HEK293 (cell line): ENCODE measurements around the gene RETREG2.

ENCODE experiments used
- CTCF ChIA-PET: fragments of 350-600 bp; formaldehyde crosslinking; extraction: SDS; loops from one replicate; lab custom pipeline; 2021; ENCODE audit warnings: antibody characterized with exemption; lab: Yijun Ruan, JAX
- POLR2A ChIA-PET: fragments of 300-600 bp; formaldehyde crosslinking; extraction: SDS; loops from one replicate; lab custom pipeline; 2020; ENCODE audit warnings: antibody characterized with exemption, inconsistent platforms; lab: Yijun Ruan, JAX
- H3K27ac ChIP-seq: fragments of 200-500 bp; sonication (Bioruptor generic); 2 replicates; pipeline ENCODE4 v1.5.1; 2014; ENCODE audit warnings: low read depth, low read length, control low read depth, inconsistent platforms; ENCODE audit errors: extremely low read depth
- H3K36me3 ChIP-seq, 2 experiments: fragments of 200-500 bp in 1 of 2; sonication (Bioruptor generic) in 1 of 2; 1 replicate in 1 of 2; 2 replicates in 1 of 2; pipeline ENCODE4 v1.5.1; 2014 to 2017; ENCODE audit warnings: inconsistent platforms in 2 of 2, low read length in 2 of 2; ENCODE audit not compliant: control insufficient read depth in 2 of 2, insufficient read depth in 1 of 2
- H3K4me1 ChIP-seq: fragments of 200-500 bp; sonication (Bioruptor generic); 2 replicates; pipeline ENCODE4 v1.5.1; 2014; ENCODE audit warnings: mild to moderate bottlenecking, low read length, inconsistent platforms; ENCODE audit not compliant: control insufficient read depth, insufficient read depth
- H3K4me3 ChIP-seq: 2 replicates; pipeline ENCODE4 v1.5.1; 2011; ENCODE audit warnings: low read depth, mild to moderate bottlenecking, control low read depth, low read length, moderate library complexity
- H3K9me3 ChIP-seq: fragments of 200-500 bp; sonication (Bioruptor generic); 2 replicates; pipeline ENCODE4 v1.5.1; 2014; ENCODE audit warnings: low read depth, low read length, inconsistent platforms; ENCODE audit not compliant: control insufficient read depth, insufficient read depth
- GLI2 ChIP-seq: fragments of 450-650 bp; formaldehyde crosslinking; IDR thresholded peaks from 2 replicates; pipeline ENCODE4; 2017; ENCODE audit warnings: missing biosample characterization, missing genetic modification characterization, low read depth, borderline replicate concordance
- MZF1 ChIP-seq: fragments of 450-650 bp; formaldehyde crosslinking; IDR thresholded peaks from 2 replicates; pipeline ENCODE4 v1.5.1; 2017; ENCODE audit warnings: missing biosample characterization, missing genetic modification characterization, borderline replicate concordance
- REPIN1 ChIP-seq: fragments of 450-650 bp; formaldehyde crosslinking; IDR thresholded peaks from 2 replicates; pipeline ENCODE4 v1.5.1; 2017; ENCODE audit warnings: missing biosample characterization, missing genetic modification characterization, low read depth
- SP7 ChIP-seq: fragments of 450-650 bp; formaldehyde crosslinking; IDR thresholded peaks from 2 replicates; pipeline ENCODE4 v1.5.1; 2016; ENCODE audit warnings: missing biosample characterization, missing genetic modification characterization
- ZFHX2 ChIP-seq: fragments of 450-650 bp; formaldehyde crosslinking; conservative IDR thresholded peaks from 2 replicates; pipeline ENCODE4 v1.5.1; 2016; ENCODE audit warnings: missing biosample characterization, missing genetic modification characterization
- ZFP37 ChIP-seq: fragments of 450-650 bp; formaldehyde crosslinking; IDR thresholded peaks from 2 replicates; pipeline ENCODE4 v1.5.1; 2016; ENCODE audit warnings: missing biosample characterization, missing genetic modification characterization
- ZNF132 ChIP-seq: fragments of 450-650 bp; formaldehyde crosslinking; IDR thresholded peaks from 2 replicates; pipeline ENCODE4 v1.5.1; 2017; ENCODE audit warnings: missing biosample characterization, missing genetic modification characterization, borderline replicate concordance
- ZNF19 ChIP-seq: fragments of 450-650 bp; formaldehyde crosslinking; IDR thresholded peaks from 2 replicates; pipeline ENCODE4; 2016; ENCODE audit warnings: missing biosample characterization, missing genetic modification characterization, low read depth
- ZNF223 ChIP-seq: fragments of 450-650 bp; formaldehyde crosslinking; IDR thresholded peaks from 2 replicates; pipeline ENCODE4 v1.5.1; 2016; ENCODE audit warnings: missing biosample characterization, missing genetic modification characterization
- ZNF354C ChIP-seq: fragments of 450-650 bp; formaldehyde crosslinking; IDR thresholded peaks from 2 replicates; pipeline ENCODE4 v1.5.1; 2016; ENCODE audit warnings: missing biosample characterization, missing genetic modification characterization, low read depth, borderline replicate concordance
- ZNF394 ChIP-seq: fragments of 450-650 bp; formaldehyde crosslinking; IDR thresholded peaks from 2 replicates; pipeline ENCODE4 v1.5.1; 2016; ENCODE audit warnings: missing biosample characterization, missing genetic modification characterization, mild to moderate bottlenecking, moderate library complexity, borderline replicate concordance
- ZNF548 ChIP-seq: fragments of 450-650 bp; formaldehyde crosslinking; IDR thresholded peaks from 2 replicates; pipeline ENCODE4 v1.5.1; 2016; ENCODE audit warnings: missing biosample characterization, missing genetic modification characterization
- ZNF549 ChIP-seq: fragments of 450-650 bp; IDR thresholded peaks from 2 replicates; pipeline ENCODE4 v1.5.1; 2018; ENCODE audit warnings: missing biosample characterization, missing genetic modification characterization, mild to moderate bottlenecking, inconsistent platforms, moderate library complexity
- ZNF600 ChIP-seq: fragments of 450-650 bp; formaldehyde crosslinking; IDR thresholded peaks from 2 replicates; pipeline ENCODE4 v1.5.1; 2016; ENCODE audit warnings: missing biosample characterization, missing genetic modification characterization
- ZNF629 ChIP-seq: fragments of 450-650 bp; formaldehyde crosslinking; IDR thresholded peaks from 2 replicates; pipeline ENCODE4 v1.5.1; 2017; ENCODE audit warnings: missing biosample characterization, missing genetic modification characterization
- ZNF639 ChIP-seq: fragments of 450-650 bp; formaldehyde crosslinking; IDR thresholded peaks from 2 replicates; pipeline ENCODE4 v1.5.1; 2016; ENCODE audit warnings: missing biosample characterization, missing genetic modification characterization
- ZNF654 ChIP-seq: fragments of 450-650 bp; formaldehyde crosslinking; IDR thresholded peaks from 2 replicates; pipeline ENCODE4 v1.5.1; 2016; ENCODE audit warnings: low read depth, missing biosample characterization, missing genetic modification characterization
- ZNF677 ChIP-seq: fragments of 450-650 bp; IDR thresholded peaks from 2 replicates; pipeline ENCODE4 v1.5.0; 2018; ENCODE audit warnings: missing biosample characterization, mild to moderate bottlenecking, missing genetic modification characterization, moderate library complexity
- ZNF701 ChIP-seq: fragments of 450-650 bp; formaldehyde crosslinking; IDR thresholded peaks from 2 replicates; pipeline ENCODE4 v1.5.1; 2016; ENCODE audit warnings: missing biosample characterization, missing genetic modification characterization
- ZNF777 ChIP-seq: fragments of 450-650 bp; formaldehyde crosslinking; IDR thresholded peaks from 2 replicates; pipeline ENCODE4 v1.5.1; 2017; ENCODE audit warnings: missing biosample characterization, missing genetic modification characterization, borderline replicate concordance
- ZXDB ChIP-seq: fragments of 450-650 bp; formaldehyde crosslinking; IDR thresholded peaks from 2 replicates; pipeline ENCODE4 v1.5.1; 2016; ENCODE audit warnings: missing biosample characterization, missing genetic modification characterization
- TF ChIP-seq, protein P1 (sequence below): fragments of 450-650 bp; formaldehyde crosslinking; IDR thresholded peaks from 2 replicates; pipeline ENCODE4 v1.5.1; 2016; ENCODE audit warnings: missing biosample characterization, missing genetic modification characterization
- TF ChIP-seq, protein P2 (sequence below): fragments of 450-650 bp; formaldehyde crosslinking; IDR thresholded peaks from 2 replicates; pipeline ENCODE4 v1.5.1; 2016; ENCODE audit warnings: missing biosample characterization, missing genetic modification characterization, borderline replicate concordance

The RETREG2 gene

DNA sequence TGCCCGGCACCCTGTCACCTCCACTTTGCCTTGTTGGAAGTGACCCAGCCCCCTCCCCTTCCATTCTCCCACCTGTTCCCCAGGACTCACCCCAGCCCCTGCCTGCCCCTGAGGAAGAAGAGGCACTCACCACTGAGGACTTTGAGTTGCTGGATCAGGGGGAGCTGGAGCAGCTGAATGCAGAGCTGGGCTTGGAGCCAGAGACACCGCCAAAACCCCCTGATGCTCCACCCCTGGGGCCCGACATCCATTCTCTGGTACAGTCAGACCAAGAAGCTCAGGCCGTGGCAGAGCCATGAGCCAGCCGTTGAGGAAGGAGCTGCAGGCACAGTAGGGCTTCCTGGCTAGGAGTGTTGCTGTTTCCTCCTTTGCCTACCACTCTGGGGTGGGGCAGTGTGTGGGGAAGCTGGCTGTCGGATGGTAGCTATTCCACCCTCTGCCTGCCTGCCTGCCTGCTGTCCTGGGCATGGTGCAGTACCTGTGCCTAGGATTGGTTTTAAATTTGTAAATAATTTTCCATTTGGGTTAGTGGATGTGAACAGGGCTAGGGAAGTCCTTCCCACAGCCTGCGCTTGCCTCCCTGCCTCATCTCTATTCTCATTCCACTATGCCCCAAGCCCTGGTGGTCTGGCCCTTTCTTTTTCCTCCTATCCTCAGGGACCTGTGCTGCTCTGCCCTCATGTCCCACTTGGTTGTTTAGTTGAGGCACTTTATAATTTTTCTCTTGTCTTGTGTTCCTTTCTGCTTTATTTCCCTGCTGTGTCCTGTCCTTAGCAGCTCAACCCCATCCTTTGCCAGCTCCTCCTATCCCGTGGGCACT, 4.5 kb downstream of the RETREG2 start:
- CTCF ChIA-PET = interaction anchor here (0.7 to 1.7 kb wide), 4 partner anchors 11 to 378 kb away, joined by 3 to 6 read pairs (median 3); no protein-coding TSS in a partner anchor
- Histone ChIP-seq H3K9me3 (no peaks in the 10 kb centered on the region), H3K36me3 (peaks cover 0 to 60% of the 10 kb centered on the region in 2 experiments; a peak in 2 of 3 replicates), H3K4me3 (no peak overlapping the region), H3K4me1 (peaks cover 2% of the 10 kb centered on the region; the same call in 1 of the 2 replicates), H3K27ac (no peak overlapping the region)
- POLR2A ChIA-PET = interaction anchor here (4.6 kb wide), 1 partner anchor 24 kb away, joined by 14 read pairs; the partner anchor contains the start of gene ZFAND2B
- TF ChIP-seq, protein P1, sequence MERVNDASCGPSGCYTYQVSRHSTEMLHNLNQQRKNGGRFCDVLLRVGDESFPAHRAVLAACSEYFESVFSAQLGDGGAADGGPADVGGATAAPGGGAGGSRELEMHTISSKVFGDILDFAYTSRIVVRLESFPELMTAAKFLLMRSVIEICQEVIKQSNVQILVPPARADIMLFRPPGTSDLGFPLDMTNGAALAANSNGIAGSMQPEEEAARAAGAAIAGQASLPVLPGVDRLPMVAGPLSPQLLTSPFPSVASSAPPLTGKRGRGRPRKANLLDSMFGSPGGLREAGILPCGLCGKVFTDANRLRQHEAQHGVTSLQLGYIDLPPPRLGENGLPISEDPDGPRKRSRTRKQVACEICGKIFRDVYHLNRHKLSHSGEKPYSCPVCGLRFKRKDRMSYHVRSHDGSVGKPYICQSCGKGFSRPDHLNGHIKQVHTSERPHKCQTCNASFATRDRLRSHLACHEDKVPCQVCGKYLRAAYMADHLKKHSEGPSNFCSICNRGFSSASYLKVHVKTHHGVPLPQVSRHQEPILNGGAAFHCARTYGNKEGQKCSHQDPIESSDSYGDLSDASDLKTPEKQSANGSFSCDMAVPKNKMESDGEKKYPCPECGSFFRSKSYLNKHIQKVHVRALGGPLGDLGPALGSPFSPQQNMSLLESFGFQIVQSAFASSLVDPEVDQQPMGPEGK (tag by site-specific recombination) = no peak
- no peak for TF ChIP-seq ZNF548 (tag by site-specific recombination)
- TF ChIP-seq ZFHX2 (tag by site-specific recombination) = no peak
- no peak for TF ChIP-seq ZNF223 (tag by site-specific recombination)
- TF ChIP-seq ZNF354C (tag by site-specific recombination) = no peak
- TF ChIP-seq GLI2 (tag by site-specific recombination) = no peak
- no peak for TF ChIP-seq ZNF639
- TF ChIP-seq ZNF701 = no peak
- TF ChIP-seq ZNF629 (tag by site-specific recombination) = no peak
- TF ChIP-seq ZNF132 (tag by site-specific recombination) = no peak

DNA sequence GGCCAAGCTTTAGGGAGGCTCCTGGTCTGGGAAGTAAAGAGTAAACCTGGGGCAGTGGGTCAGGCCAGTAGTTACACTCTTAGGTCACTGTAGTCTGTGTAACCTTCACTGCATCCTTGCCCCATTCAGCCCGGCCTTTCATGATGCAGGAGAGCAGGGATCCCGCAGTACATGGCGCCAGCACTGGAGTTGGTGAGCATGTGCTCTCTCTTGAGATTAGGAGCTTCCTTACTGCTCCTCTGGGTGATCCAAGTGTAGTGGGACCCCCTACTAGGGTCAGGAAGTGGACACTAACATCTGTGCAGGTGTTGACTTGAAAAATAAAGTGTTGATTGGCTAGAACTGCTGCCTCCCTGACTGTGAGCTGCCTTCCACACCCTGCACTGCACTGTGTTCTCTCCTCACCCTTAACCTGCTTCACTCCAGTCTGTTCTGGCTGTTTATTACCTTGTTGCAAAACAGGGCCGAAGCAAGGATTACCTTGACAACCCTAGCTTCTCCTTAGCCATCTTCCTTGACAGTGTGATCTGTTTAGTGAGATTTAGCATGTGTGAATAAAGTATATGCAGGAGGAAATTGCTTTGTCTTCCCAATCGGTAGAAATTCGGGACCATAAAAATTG, 5.2 kb downstream of the RETREG2 start:
- H3K27ac ChIP-seq = no peak overlapping the region
- POLR2A ChIA-PET = interaction anchor here (4.6 kb wide), 1 partner anchor 23 kb away, joined by 14 read pairs; the partner anchor contains the start of gene ZFAND2B
- TF ChIP-seq SP7 (tag by site-specific recombination) = no peak
- no peak for TF ChIP-seq REPIN1
- TF ChIP-seq, all 188 proteins: peak for 0
- H3K4me3 ChIP-seq = no peak overlapping the region
- H3K4me1 ChIP-seq = peaks cover 2% of the 10 kb centered on the region; the same call in 1 of the 2 replicates
- no peaks in the 10 kb centered on the region for H3K9me3 ChIP-seq
- CTCF ChIA-PET = interaction anchor here (0.7 to 1.7 kb wide), 4 partner anchors 10 to 377 kb away, joined by 3 to 6 read pairs (median 3); no protein-coding TSS in a partner anchor
- H3K36me3 ChIP-seq = peaks cover 0 to 60% of the 10 kb centered on the region in 2 experiments; a peak in 2 of 3 replicates

GRCh38 chr2:219184121-219184520, 6.0 kb downstream of the RETREG2 start:
- ChIA-PET POLR2A (interaction anchor here (0.7 kb wide), 1 partner anchor 46 kb away, joined by 5 read pairs; no protein-coding TSS in a partner anchor), CTCF (interaction anchor here (0.9 kb wide), 1 partner anchor 9 kb away, joined by 4 read pairs; no protein-coding TSS in a partner anchor)
- H3K36me3 ChIP-seq = peaks cover 0 to 60% of the 10 kb centered on the region in 2 experiments; a peak in 2 of 3 replicates
- TF ChIP-seq ZNF654 (tag by site-specific recombination) = no peak
- TF ChIP-seq ZNF677 = no peak
- no peak for TF ChIP-seq MZF1
- no peak for TF ChIP-seq ZNF549
- TF ChIP-seq ZXDB = no peak
- TF ChIP-seq ZFP37 (tag by site-specific recombination) = no peak
- TF ChIP-seq ZNF394 (tag by site-specific recombination) = no peak
- TF ChIP-seq ZNF19 (tag by site-specific recombination) = no peak
- TF ChIP-seq, protein P2, sequence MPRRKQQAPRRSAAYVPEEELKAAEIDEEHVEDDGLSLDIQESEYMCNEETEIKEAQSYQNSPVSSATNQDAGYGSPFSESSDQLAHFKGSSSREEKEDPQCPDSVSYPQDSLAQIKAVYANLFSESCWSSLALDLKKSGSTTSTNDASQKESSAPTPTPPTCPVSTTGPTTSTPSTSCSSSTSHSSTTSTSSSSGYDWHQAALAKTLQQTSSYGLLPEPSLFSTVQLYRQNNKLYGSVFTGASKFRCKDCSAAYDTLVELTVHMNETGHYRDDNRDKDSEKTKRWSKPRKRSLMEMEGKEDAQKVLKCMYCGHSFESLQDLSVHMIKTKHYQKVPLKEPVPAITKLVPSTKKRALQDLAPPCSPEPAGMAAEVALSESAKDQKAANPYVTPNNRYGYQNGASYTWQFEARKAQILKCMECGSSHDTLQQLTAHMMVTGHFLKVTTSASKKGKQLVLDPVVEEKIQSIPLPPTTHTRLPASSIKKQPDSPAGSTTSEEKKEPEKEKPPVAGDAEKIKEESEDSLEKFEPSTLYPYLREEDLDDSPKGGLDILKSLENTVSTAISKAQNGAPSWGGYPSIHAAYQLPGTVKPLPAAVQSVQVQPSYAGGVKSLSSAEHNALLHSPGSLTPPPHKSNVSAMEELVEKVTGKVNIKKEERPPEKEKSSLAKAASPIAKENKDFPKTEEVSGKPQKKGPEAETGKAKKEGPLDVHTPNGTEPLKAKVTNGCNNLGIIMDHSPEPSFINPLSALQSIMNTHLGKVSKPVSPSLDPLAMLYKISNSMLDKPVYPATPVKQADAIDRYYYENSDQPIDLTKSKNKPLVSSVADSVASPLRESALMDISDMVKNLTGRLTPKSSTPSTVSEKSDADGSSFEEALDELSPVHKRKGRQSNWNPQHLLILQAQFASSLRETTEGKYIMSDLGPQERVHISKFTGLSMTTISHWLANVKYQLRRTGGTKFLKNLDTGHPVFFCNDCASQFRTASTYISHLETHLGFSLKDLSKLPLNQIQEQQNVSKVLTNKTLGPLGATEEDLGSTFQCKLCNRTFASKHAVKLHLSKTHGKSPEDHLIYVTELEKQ (tag by site-specific recombination) = no peak
- TF ChIP-seq ZNF600 (tag by site-specific recombination) = no peak
- no peak for TF ChIP-seq ZNF777 (tag by site-specific recombination)

More at GRCh38 chr2:219184121-219184520, 6.0 kb downstream of the RETREG2 start:
- Histone ChIP-seq H3K4me3 (no peak overlapping the region), H3K9me3 (no peaks in the 10 kb centered on the region), H3K4me1 (no peaks in the 10 kb centered on the region), H3K27ac (no peak overlapping the region)
